ENCODE results near the gene PPFIBP1.
"Not testable (repeated sequence)": the region's sequence is repeated elsewhere in the genome, so short reads cannot be mapped to it uniquely, and the experiment has no call there.

Gene PPFIBP1

GRCh38 chr12:27593266-27593665, 69.3 kb downstream of the PPFIBP1 start:
- no peak for DNase-seq (ENCODE audit: low spot score)

- DNase-seq (ENCODE audit: low spot score) = no peak
Observed at GRCh38 chr12:27595231-27595642, 71.2 kb downstream of the PPFIBP1 start.

- not testable (repeated sequence) for DNase-seq (ENCODE audit: low spot score)
Observed at GRCh38 chr12:27598866-27599265, 74.9 kb downstream of the PPFIBP1 start.

- not testable (repeated sequence) for DNase-seq (ENCODE audit: low spot score)
Observed at GRCh38 chr12:27601056-27601828, 77.2 kb downstream of the PPFIBP1 start.

- no peak for DNase-seq (ENCODE audit: low spot score)
Observed at GRCh38 chr12:27602516-27602915, 78.5 kb downstream of the PPFIBP1 start.

- DNase-seq (ENCODE audit: low spot score) = no peak
Observed at GRCh38 chr12:27604431-27604830, 80.4 kb downstream of the PPFIBP1 start.

GRCh38 chr12:27606986-27607385, 83.0 kb downstream of the PPFIBP1 start:
- DNase-seq (ENCODE audit: low spot score) = no peak

GRCh38 chr12:27607591-27607990, 83.6 kb downstream of the PPFIBP1 start:
- no peak for DNase-seq (ENCODE audit: low spot score)

GRCh38 chr12:27608890-27609289, 84.9 kb downstream of the PPFIBP1 start:
- DNase-seq (ENCODE audit: low spot score) = no peak

GRCh38 chr12:27610374-27610773, 86.4 kb downstream of the PPFIBP1 start:
- DNase-seq (ENCODE audit: low spot score) = no peak

- DNase-seq (ENCODE audit: low spot score) = no peak
Observed at GRCh38 chr12:27614386-27614785, 90.4 kb downstream of the PPFIBP1 start.

GRCh38 chr12:27614866-27615265, 90.9 kb downstream of the PPFIBP1 start:
- DNase-seq (ENCODE audit: low spot score) = no peak

GRCh38 chr12:27615331-27615891, 91.4 kb downstream of the PPFIBP1 start:
- peak; percentile 58 for DNase-seq (ENCODE audit: low spot score)

- peak; percentile 36 for DNase-seq (ENCODE audit: low spot score)
Observed at GRCh38 chr12:27616356-27617142, 92.5 kb downstream of the PPFIBP1 start.

- DNase-seq (ENCODE audit: low spot score) = no peak
Observed at GRCh38 chr12:27618836-27619235, 94.8 kb downstream of the PPFIBP1 start.

GRCh38 chr12:27619308-27619707, 95.3 kb downstream of the PPFIBP1 start:
- peak; percentile 97 for DNase-seq (ENCODE audit: low spot score)

- no peak for DNase-seq (ENCODE audit: low spot score)
Observed at GRCh38 chr12:27620121-27620520, 96.1 kb downstream of the PPFIBP1 start.

GRCh38 chr12:27622436-27623195, 98.6 kb downstream of the PPFIBP1 start:
- DNase-seq (ENCODE audit: low spot score) = no peak

- no peak for DNase-seq (ENCODE audit: low spot score)
Observed at GRCh38 chr12:27623645-27624044, 99.6 kb downstream of the PPFIBP1 start.

GRCh38 chr12:27624586-27624985, 100.6 kb downstream of the PPFIBP1 start:
- no peak for DNase-seq (ENCODE audit: low spot score)

- DNase-seq (ENCODE audit: low spot score) = no peak
Observed at GRCh38 chr12:27627123-27627852, 103.3 kb downstream of the PPFIBP1 start.
